MM.1S (cell line): ENCODE data around the gene CTNNA1.

ENCODE experiments used
- DNase-seq: peaks from one replicate; pipeline ENCODE4 v3.0.0-alpha.2; 2015
- H2AFZ ChIP-seq: fragments of 300-600 bp; sonication (generic); 2 replicates; pipeline ENCODE4 v1.6.0; 2016; ENCODE audit warnings: antibody characterized with exemption, low read length
- H3F3A ChIP-seq: fragments of 300-600 bp; sonication (generic); 2 replicates; pipeline ENCODE4 v1.6.1; 2016; ENCODE audit warnings: mild to moderate bottlenecking, antibody characterized with exemption, low read length, moderate library complexity, mixed read lengths; ENCODE audit not compliant: insufficient read depth
- H3K27ac ChIP-seq: fragments of 300-600 bp; sonication (generic); 2 replicates; pipeline ENCODE4 v1.5.1; 2016; ENCODE audit warnings: mild to moderate bottlenecking, low read length
- H3K27me3 ChIP-seq: fragments of 300-600 bp; sonication (generic); replicated peaks from 2 replicates; pipeline ENCODE4 v1.6.0; 2016; ENCODE audit warnings: low read length; ENCODE audit not compliant: insufficient read depth
- H3K36me3 ChIP-seq: fragments of 300-600 bp; sonication (generic); replicated peaks from 2 replicates; pipeline ENCODE4 v1.6.1; 2016; ENCODE audit warnings: mild to moderate bottlenecking, low read length, mixed read lengths; ENCODE audit not compliant: insufficient read depth
- H3K4me1 ChIP-seq: fragments of 300-600 bp; sonication (generic); 2 replicates; pipeline ENCODE4 v1.6.1; 2016; ENCODE audit warnings: low read length, mixed read lengths
- H3K4me2 ChIP-seq: fragments of 300-600 bp; sonication (generic); 2 replicates; pipeline ENCODE4 v1.6.0; 2016; ENCODE audit warnings: low read depth, low read length
- H3K4me3 ChIP-seq: fragments of 300-600 bp; sonication (generic); 2 replicates; pipeline ENCODE4 v1.5.1; 2016; ENCODE audit warnings: low read length, mixed read lengths
- H3K79me2 ChIP-seq: fragments of 300-600 bp; sonication (generic); 2 replicates; pipeline ENCODE4 v1.6.1; 2016; ENCODE audit warnings: mixed run types, low read length, mixed read lengths
- H3K9ac ChIP-seq: fragments of 300-600 bp; sonication (generic); 2 replicates; pipeline ENCODE4 v1.6.1; 2016; ENCODE audit warnings: low read length, mixed read lengths
- H3K9me2 ChIP-seq: fragments of 300-600 bp; sonication (generic); replicated peaks from 2 replicates; pipeline ENCODE4 v1.6.1; 2016; ENCODE audit warnings: mild to moderate bottlenecking, low read length, mixed read lengths; ENCODE audit not compliant: insufficient read depth
- H3K9me3 ChIP-seq: fragments of 300-600 bp; sonication (generic); replicated peaks from 2 replicates; pipeline ENCODE4 v1.6.1; 2016; ENCODE audit warnings: mild to moderate bottlenecking, low read length, mixed read lengths; ENCODE audit not compliant: insufficient read depth
- H4K20me1 ChIP-seq: fragments of 300-600 bp; sonication (generic); 2 replicates; pipeline ENCODE4 v1.6.1; 2016; ENCODE audit warnings: mild to moderate bottlenecking, low read length, moderate library complexity, mixed read lengths; ENCODE audit not compliant: insufficient read depth
- EZH2 ChIP-seq: fragments of 300-600 bp; sonication (generic); optimal IDR thresholded peaks from 2 replicates; pipeline ENCODE3; 2017; ENCODE audit warnings: low read depth, mild to moderate bottlenecking, antibody characterized with exemption, low read length, mixed read lengths
- EZH2phosphoT487 ChIP-seq: fragments of 300-600 bp; sonication (generic); IDR thresholded peaks from 2 replicates; pipeline ENCODE4 v1.6.1; 2018; ENCODE audit warnings: antibody characterized with exemption, low read length
- TF ChIP-seq, protein P1 (sequence below): fragments of 300-600 bp; sonication (generic); IDR thresholded peaks from 2 replicates; pipeline ENCODE4 v1.5.1; 2016; ENCODE audit warnings: antibody characterized with exemption, low read length, mixed read lengths

CTNNA1 gene

DNA sequence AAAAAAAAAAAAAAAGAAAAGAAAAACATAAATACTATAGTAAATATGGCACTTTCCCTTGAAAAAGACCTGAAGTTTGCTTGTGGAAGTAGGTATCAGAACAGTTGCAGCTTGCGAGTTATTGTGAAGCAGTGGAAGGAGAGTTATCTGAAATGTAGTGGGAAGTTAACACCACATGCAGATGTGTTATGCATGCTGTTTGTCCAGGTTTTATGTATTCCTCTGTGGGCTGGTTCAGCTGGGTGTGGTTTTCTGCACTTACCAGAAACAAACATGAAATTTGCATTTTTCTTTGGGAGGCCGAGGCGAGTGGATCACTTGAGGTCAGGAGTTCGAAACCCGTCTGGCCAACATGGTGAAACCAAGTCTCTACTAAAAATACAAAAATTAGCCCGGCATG is 42.1 kb upstream of the CTNNA1 start:
- Histone ChIP-seq H4K20me1 (no peaks in the 10 kb centered on the region), H3K27me3 (no peaks in the 10 kb centered on the region), H3K9me2 (no peaks in the 10 kb centered on the region), H3K36me3 (no peaks in the 10 kb centered on the region), H3F3A (no peaks in the 10 kb centered on the region), H3K4me3 (no peak overlapping the region), H3K9ac (no peak overlapping the region), H3K4me1 (no peaks in the 10 kb centered on the region), H3K27ac (no peak overlapping the region), H3K9me3 (no peaks in the 10 kb centered on the region), H3K4me2 (no peak overlapping the region), H2AFZ (no peak overlapping the region), H3K79me2 (no peaks in the 10 kb centered on the region)
- no peak for DNase-seq
- TF ChIP-seq EZH2 (no peak), EZH2phosphoT487 (no peak)
- TF ChIP-seq, protein P1, sequence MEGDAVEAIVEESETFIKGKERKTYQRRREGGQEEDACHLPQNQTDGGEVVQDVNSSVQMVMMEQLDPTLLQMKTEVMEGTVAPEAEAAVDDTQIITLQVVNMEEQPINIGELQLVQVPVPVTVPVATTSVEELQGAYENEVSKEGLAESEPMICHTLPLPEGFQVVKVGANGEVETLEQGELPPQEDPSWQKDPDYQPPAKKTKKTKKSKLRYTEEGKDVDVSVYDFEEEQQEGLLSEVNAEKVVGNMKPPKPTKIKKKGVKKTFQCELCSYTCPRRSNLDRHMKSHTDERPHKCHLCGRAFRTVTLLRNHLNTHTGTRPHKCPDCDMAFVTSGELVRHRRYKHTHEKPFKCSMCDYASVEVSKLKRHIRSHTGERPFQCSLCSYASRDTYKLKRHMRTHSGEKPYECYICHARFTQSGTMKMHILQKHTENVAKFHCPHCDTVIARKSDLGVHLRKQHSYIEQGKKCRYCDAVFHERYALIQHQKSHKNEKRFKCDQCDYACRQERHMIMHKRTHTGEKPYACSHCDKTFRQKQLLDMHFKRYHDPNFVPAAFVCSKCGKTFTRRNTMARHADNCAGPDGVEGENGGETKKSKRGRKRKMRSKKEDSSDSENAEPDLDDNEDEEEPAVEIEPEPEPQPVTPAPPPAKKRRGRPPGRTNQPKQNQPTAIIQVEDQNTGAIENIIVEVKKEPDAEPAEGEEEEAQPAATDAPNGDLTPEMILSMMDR, result no peak

DNA sequence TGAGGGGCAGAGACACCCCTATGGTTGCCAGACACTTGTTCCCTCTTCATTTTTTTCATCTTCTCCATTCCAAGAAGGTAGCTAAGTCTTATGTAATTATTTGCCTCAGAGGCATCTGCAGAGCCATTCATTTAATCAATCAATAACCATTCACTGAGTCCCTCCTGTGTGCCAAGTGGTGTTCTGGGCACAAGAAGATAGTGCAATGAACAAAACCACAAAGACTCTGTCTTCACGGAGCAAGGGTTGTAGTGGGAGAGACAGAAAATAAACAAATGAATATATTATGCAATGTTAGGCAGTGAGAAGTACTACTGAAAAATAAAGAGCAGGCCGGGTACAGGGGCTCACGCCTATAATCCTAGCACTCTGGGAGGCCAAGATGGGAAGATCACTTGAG is 41.4 kb upstream of the CTNNA1 start:
- Histone ChIP-seq H3K36me3 (no peaks in the 10 kb centered on the region), H2AFZ (no peak overlapping the region), H3K4me2 (no peak overlapping the region), H3K79me2 (no peaks in the 10 kb centered on the region), H3K4me1 (peaks cover 6% of the 10 kb centered on the region), H3K9me2 (no peaks in the 10 kb centered on the region), H3K27me3 (no peaks in the 10 kb centered on the region), H3K9me3 (no peaks in the 10 kb centered on the region), H3F3A (peaks cover 2% of the 10 kb centered on the region), H3K27ac (no peak overlapping the region), H3K9ac (no peak overlapping the region), H3K4me3 (no peak overlapping the region), H4K20me1 (no peaks in the 10 kb centered on the region)
- DNase-seq, result no peak
- TF ChIP-seq, protein P1, result no peak
- no peak for TF ChIP-seq EZH2
- no peak for TF ChIP-seq EZH2phosphoT487

DNA sequence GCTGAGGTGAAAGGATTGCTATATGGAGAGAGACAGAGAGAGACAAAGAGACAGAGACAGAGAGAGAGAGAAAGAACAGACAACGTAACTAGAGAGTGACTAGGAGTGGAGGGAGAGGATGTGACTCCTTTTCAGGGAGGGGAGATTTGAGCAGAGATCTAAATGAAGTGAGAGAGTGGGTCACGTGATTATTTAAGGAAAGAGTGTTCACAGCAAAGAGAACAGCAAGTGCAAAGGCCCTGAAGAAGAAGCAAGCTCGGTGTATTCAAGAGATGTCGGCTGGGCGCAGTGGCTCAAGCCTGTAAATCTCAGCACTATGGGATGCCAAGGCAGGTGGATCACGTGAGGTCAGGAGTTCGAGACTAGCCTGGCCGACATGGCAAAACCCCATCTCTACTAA is 40.9 kb upstream of the CTNNA1 start:
- no peak overlapping the region for H3K4me3 ChIP-seq
- DNase-seq, result no peak
- H3K9me2 ChIP-seq, result no peaks in the 10 kb centered on the region
- no peak overlapping the region for H3K27ac ChIP-seq
- no peaks in the 10 kb centered on the region for H4K20me1 ChIP-seq
- no peaks in the 10 kb centered on the region for H3K36me3 ChIP-seq
- peaks cover 12% of the 10 kb centered on the region for H3K4me1 ChIP-seq
- peaks cover 7% of the 10 kb centered on the region for H3F3A ChIP-seq
- no peaks in the 10 kb centered on the region for H3K27me3 ChIP-seq
- no peak overlapping the region for H2AFZ ChIP-seq
- H3K9me3 ChIP-seq, result no peaks in the 10 kb centered on the region
- H3K9ac ChIP-seq, result no peak overlapping the region
- H3K4me2 ChIP-seq, result no peak overlapping the region
- H3K79me2 ChIP-seq, result no peaks in the 10 kb centered on the region
- TF ChIP-seq, protein P1, result no peak
- TF ChIP-seq EZH2 (no peak), EZH2phosphoT487 (no peak)
